HG02763 (cell line): ENCODE results near the gene IFT122.

ENCODE experiments used
- ATAC-seq: cut with Tn5 transposase; IDR thresholded peaks from one replicate; pipeline ENCODE4 v1.9.1; 2021; ENCODE audit warnings: mild to moderate bottlenecking, moderate library complexity; ENCODE audit not compliant: unreplicated experiment

The IFT122 gene

DNA sequence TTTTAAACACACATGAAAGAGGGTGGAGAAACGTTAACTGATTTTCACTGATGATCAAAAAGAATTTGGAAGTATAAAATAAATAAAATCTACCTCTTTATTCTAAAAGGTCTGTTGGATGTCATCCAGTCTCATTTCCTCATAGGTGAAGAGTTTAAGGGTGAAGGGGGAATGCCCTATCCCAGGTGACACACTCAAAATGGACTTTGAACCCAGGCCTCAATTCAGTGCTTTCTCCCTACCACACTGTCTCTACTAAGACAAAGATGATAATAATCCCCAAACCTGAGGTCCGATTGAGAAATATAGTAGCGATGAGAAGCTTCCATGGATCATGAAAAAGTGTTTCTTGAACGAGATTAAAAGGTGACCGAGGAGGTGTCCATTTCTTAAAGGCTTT is 6.5 kb upstream of the IFT122 start:
- no peak for ATAC-seq

DNA sequence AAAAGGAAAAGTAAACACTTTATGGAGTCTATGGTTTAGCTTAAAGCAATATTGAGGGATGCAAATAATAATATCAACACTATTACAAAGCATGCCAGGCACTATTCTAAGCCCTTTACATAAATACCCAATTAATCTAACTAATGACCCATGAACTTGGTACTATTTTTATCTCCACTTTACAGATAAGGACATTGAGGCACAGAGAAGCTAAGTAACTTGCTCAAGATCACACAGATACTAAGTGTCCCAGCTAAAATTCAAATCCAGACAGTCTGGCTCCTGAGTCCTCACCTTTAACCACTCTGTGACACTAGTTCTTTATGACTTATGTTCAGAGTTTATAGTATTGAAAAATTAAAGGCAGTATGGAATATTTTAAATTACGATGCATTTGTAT is 5.9 kb upstream of the IFT122 start:
- no peak for ATAC-seq

DNA sequence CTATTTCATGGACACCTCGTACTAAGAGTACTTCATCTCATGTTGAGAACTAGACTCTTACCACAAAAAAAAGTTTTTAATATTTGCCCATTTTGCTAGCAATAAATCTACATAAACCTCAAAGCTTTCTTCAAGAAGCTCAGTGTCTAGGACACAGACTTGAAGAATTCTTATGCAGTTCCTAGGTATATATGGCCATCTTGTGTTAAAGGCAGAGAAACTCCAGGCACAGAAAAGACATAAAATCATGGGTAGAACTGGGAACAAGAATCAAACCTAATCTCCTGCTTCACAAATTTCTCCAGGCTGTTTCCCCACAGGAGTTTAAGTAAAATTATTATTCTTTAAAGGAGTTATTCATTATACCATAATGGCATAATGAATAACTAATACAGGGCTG is 4.7 kb upstream of the IFT122 start:
- no peak for ATAC-seq

- ATAC-seq = peak; percentile 6
Measured at GRCh38 chr3:129439226-129439816, 703 bp upstream of the IFT122 start.

DNA sequence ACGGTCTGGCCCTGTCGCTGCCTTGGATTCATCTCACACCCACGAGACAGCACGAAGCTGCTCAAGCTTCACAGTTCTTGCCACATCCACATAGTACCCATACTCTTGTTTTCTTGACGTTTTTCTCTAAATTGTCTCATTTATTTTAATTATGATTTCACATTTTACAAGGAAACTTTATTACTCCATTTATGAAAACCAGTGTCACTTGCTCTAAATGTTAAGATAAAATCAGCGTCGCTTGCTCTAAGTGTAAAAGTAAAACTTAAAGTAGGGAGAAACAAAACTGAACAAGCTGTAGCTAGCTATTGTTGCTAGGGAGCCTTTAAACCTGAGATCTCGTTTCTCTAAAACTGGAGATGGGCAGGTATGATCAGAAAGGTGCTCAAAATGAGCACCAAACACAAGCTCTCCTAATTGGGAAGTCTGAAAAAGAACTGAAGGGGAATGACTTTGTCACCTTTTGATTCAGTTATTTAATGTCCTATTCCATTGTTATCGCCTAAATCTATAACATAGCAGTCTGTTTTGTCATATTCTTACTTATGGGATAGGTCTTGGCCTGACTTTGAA is 680 bp downstream of the IFT122 start:
- no peak for ATAC-seq

GRCh38 chr3:129441215-129441614 is 1.2 kb downstream of the IFT122 start:
- no peak for ATAC-seq

DNA sequence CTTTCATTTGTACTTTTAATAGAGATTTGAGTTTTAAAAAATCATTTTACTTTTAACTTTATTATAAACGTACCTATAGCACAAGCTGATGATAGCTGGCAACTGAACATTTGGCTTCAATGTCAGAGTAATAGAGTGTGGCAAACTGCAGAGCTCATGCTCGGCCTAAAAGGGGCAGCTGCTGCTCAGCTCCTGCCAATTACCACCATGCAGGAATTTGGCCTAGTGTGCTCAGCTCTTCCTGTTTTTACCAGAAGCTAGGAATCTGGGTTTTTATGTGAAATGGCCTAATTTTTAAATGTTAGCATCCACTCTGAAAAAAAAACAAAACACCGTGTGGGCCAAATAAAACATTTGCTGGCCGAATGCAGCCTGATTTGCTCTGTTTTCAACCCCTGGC is 1.8 kb downstream of the IFT122 start:
- ATAC-seq = no peak

DNA sequence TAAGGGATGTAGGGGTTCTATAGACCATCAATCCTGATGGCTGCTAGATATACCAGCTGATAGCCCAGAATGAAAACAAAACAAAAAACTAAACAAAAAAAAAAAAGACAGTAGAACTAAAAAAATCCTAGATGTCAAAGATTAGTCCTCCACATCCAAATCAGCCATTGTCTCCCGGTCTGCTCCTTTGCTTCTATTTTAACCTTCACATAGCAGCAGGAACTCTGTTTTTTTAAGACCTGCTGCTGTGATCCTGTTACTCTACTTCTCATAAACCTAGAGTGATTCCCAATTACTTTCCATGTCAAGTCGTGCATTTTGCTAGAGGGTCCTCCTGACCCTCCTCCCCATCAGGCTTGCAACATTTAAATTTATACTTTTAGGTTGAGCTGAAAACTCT is 2.5 kb downstream of the IFT122 start:
- no peak for ATAC-seq

GRCh38 chr3:129442947-129443346 is 2.9 kb downstream of the IFT122 start:
- ATAC-seq = no peak

GRCh38 chr3:129445471-129445870 is 5.4 kb downstream of the IFT122 start:
- ATAC-seq = no peak

DNA sequence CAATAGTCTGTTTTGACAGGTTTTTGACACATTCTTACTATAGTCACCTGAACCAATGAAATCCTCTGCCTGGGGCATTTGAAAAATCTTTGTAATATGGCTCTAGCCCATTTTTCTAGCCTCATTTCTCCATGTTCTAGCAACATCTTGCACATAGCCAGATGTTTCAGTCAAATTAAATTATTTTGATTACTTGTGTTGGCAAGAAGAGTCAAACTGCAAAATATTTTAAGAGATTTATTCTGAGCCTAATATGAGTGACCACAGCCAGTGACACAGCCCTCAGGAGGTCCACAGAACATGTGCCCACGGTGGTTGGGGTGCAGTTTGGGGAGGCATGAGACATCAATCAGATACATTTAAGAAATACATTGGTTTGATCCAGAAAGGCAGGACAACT is 6.9 kb downstream of the IFT122 start:
- no peak for ATAC-seq

GRCh38 chr3:129448186-129448895 is 8.3 kb downstream of the IFT122 start:
- no peak for ATAC-seq

- no peak for ATAC-seq
Measured at GRCh38 chr3:129449279-129450115, 9.5 kb downstream of the IFT122 start.

- ATAC-seq = no peak
Measured at GRCh38 chr3:129453732-129454131, 13.7 kb downstream of the IFT122 start.

GRCh38 chr3:129460155-129460554 is 20.1 kb downstream of the IFT122 start:
- no peak for ATAC-seq

- ATAC-seq = no peak
Measured at GRCh38 chr3:129460572-129460971, 20.5 kb downstream of the IFT122 start.

DNA sequence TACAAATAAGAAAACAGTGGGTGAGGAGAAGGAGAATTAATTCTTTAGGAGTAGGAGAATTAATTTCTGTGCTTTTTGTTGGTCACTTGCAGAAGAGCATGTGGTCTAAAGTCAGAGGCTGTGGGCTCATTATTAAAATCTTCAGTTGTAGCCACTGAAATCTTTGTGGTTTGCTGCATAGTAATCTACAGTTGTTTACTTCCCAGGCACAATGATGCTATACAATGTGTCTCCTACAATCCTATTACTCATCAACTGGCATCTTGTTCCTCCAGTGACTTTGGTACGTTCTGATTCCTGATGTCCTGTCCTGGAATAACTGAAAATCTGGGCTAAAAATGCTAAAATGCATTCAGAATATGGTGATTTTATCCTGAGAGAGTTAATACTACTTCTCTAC is 21.0 kb downstream of the IFT122 start:
- ATAC-seq = no peak

GRCh38 chr3:129461461-129462146 is 21.6 kb downstream of the IFT122 start:
- ATAC-seq = no peak

DNA sequence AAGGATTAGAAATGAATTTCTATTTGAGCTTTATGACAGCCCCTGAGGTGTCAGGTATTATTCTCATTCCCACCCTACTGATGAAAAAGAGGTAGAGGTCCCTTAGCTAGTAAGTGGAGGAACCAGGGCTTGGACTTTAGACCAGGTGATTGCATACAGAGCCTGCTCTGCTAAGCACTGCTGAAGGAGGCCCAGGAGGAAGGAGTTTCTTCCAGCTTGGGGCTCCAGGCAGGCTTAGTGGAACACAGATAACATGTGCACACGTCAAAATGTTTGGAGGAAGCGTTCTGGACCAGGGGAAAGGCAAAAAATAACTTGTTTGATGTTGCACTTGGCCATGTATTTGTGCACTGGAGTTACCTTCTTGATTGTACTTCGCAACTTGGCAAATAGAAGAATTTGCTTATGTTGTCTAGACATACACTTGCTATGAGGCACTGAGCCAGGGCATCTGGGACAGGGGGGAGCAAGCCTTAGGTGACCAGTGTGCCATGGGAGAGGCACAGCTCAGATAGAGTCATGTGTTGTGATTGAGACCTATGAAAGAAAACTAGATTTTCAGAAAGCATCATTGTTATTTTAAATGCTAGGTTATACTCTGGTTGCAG is 22.4 kb downstream of the IFT122 start:
- no peak for ATAC-seq

DNA sequence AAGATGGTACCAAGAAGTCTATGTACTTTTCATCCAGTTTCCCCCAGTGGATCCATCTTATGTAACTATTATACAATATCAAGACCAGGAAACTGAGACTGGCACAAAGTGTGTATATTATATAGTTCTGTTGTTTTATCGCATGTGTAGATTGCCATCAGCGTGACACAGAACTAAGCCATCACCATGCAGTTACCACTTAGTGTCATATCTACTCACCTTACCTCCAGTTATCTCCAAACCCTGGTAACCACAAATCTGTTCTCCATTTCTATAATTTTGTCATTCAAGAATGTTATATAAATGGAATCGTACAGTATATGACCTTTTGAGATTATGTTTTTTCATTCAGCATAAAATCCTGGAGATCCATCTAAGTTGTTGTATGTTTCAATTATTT is 23.1 kb downstream of the IFT122 start:
- no peak for ATAC-seq

GRCh38 chr3:129463716-129464115 is 23.7 kb downstream of the IFT122 start:
- no peak for ATAC-seq
